GM20431 (cell line): Measurements from ENCODE around the gene RALGPS1.

Experiments
- in situ Hi-C: fragments of 300-500 bp; cut with MseI, MboI; formaldehyde crosslinking; loops from one replicate; pipeline ENCODE4 v1.15.0; 2020; ENCODE audit warnings: low sequenced_read_pairs; ENCODE audit not compliant: unreplicated experiment

Gene RALGPS1

DNA sequence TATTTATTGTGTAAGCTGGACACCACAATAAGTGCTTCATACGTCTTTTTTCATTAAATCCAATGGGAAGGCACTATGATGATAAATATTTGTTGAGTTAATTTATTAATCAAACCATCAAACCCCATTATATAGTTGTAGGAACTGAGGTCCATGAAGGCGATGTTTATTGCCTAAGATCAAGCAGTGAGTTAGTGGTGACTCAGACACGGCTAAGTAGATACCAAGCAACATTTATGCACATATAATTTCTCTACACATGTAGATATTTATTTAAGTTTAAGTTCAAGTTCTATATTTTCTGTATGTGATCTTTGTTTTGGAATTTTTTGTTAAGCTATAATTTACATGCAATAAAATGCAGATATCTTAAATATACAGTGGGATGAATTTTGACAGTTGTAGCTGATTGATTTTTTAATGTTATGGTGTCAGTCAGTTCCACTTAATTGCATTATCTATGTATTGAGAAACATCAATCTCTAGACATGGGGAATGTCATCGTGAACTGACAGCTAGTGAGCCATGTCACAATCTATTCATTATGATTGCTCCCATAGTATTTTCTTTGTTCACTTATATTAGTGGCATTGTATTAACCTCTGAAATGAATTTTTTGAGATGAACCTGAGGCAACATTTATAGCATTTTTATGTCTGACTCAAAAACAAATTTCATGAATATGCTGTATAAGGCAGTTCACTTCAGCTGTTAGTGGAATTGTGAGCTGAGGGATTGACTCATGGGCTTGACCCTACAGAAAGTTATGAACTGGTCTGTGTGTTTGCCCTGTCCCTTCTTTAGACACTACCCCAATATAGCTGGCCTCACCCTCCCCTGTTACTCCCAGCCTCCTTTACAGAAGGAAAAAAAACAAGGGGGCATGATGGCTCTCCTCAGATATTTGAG is 338.1 kb downstream of the RALGPS1 start:
- in situ Hi-C loops: no loop called here

GRCh38 chr9:127253446-127253845 is 338.9 kb downstream of the RALGPS1 start:
- in situ Hi-C loops: no loop called here

GRCh38 chr9:127255692-127256091 is 341.1 kb downstream of the RALGPS1 start:
- in situ Hi-C loops: no loop called here

DNA sequence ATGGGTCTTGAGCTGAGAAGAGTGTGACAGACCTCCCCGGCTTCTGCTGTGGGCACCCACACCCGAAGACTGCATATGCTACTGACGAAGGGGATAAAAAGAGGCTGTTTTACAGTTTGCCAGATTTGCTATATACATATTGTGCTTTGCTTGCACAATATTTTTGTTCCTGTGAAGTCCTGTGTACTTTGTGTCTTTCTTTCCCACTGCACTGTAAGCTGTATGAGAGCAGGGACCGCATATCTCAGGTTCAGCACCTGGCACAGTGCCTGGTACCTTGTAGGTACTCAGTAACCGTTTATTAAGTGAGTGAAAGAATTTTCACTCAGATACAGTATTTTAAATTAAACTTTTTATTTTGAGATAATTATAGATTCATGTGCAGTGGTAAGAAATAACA is 341.7 kb downstream of the RALGPS1 start:
- in situ Hi-C loops: no loop called here

DNA sequence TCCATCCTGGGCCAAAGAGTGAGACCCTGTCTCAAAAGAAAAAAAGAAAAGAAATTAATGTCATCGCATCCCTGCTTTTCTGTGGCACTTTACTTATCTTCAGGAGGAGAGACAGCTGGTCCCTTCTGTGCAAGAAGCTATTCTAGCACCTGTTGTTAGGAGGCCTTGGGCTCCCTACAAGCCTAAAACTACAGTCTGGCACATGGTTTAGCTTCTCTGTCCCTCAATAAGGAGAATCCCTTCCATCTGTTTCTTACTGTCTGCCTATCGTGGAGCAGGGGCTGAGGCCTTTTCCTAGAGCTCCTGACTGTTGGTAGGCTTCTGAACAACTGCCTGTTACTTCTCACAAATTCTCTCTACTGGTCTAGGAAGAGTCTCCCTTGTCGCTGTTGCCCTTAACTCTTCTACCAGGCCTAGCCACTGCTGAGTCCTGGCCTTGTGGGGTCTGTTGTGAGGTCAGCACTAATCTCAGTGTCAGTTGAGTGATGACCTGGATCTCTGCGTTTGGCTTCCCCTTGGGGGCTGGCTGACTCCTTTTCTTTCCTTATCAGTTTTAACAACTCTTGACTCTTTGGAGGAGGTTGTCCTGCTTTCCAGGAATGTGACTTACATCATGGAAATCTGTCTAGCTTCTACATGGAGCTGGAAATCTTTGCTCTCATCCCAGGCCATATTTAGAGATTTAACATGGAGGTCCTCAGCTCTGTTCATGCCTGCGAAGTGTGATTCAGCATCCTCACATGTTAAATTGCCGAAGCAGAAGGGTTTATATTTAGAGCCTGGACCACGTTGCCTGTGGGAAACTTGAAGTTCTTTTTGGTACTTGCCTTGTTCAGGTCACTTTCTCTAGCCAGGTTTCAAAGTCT is 344.3 kb downstream of the RALGPS1 start:
- in situ Hi-C loops: no loop called here

GRCh38 chr9:127262602-127263001 is 348.0 kb downstream of the RALGPS1 start:
- in situ Hi-C loops: no loop called here

GRCh38 chr9:127263237-127263636 is 348.7 kb downstream of the RALGPS1 start:
- in situ Hi-C loops: no loop called here

DNA sequence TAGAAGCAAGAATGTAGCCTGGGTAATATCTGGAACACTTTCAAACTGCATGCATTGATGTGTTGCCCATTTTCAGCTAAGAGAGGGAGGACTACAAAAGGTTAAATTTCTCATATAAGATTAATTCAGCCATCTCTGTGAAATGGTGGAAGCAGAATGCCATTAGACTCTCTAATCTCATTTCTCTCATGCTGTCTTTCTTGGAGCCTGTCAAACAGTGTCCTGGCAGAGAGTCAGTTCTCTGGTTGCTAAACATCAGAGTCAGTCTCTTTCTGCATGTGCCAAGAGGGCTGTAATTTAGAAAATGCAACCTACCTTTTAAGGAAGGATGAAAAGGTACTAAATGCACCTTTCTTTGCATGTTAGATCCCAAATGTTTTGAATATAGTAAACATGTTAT is 349.1 kb downstream of the RALGPS1 start:
- in situ Hi-C loops: no loop called here

GRCh38 chr9:127264462-127265219 is 350.1 kb downstream of the RALGPS1 start, which contains the start of gene GARNL3:
GARNL3 (plus strand) TSS chr9:127264774; CDS start chr9:127264878, 104 bp downstream.
- in situ Hi-C loops: no loop called here

DNA sequence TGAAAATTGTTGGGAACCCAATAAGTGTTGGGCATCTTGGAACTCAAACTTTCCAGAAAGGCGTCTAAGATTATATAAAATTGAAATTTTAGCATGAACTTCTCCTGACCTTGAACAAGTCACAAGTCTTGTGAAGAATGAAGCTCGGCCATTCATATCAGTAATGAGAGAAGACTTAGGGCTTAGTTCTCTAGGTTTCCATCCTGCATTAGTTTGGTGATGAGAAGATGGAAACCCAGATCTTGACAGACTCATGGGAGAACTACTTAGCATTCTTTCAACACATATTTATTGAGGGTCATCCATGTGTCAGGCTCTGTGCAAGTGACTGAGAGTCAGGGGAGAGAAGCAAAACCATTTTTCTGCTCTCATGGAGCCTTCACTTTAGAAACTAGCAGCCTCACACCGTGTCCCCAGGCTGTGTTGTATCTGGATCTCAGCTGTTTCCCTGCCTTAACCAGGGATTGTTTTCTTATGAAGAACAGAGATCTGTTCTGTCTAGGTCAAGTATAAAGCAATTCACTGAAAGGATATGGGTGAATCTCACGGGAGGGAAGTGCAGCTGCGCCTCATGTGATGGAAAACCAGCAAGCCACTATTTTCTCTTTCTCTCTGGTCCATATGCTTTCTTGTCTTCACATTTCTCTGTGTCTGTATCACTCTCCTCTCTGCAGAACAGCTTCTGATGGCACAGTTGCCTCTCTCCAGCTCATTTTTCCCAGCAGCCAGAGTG is 353.4 kb downstream of the RALGPS1 start:
- in situ Hi-C loops: no loop called here

GRCh38 chr9:127269449-127269848 is 354.9 kb downstream of the RALGPS1 start:
- in situ Hi-C loops: no loop called here
